HG02642 (cell line): Measurements from ENCODE around the gene TP53.

Experiments
- ATAC-seq: cut with Tn5 transposase; IDR thresholded peaks from one replicate; pipeline ENCODE4 v1.9.1; 2021; ENCODE audit warnings: mild to moderate bottlenecking; ENCODE audit not compliant: unreplicated experiment, poor library complexity

TP53 gene

DNA sequence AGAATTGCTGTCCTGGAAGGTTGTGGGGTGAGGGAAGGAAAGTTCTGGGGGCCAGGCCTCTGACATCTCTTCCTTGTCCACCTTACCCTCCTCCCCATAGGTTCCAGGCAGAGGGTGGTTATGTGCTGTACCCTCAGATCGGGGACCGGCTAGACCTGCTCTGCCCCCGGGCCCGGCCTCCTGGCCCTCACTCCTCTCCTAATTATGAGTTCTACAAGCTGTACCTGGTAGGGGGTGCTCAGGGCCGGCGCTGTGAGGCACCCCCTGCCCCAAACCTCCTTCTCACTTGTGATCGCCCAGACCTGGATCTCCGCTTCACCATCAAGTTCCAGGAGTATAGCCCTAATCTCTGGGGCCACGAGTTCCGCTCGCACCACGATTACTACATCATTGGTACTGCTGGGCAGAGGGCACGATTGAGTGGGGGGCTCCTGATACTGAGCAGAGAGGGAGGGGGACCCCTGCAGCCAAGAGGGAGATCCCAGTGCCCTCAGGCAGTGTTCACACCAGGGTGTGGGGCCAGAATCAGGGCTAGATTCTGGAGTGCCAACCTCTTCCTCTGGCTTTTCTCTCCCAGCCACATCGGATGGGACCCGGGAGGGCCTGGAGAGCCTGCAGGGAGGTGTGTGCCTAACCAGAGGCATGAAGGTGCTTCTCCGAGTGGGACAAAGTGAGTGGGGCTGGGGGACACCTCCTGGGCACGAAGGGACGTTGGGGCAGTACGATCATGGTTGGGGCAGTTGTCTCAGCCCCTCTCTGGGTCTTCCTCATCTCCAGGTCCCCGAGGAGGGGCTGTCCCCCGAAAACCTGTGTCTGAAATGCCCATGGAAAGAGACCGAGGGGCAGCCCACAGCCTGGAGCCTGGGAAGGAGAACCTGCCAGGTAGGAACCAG, 20.8 kb upstream of the TP53 start:
- ATAC-seq: no peak

DNA sequence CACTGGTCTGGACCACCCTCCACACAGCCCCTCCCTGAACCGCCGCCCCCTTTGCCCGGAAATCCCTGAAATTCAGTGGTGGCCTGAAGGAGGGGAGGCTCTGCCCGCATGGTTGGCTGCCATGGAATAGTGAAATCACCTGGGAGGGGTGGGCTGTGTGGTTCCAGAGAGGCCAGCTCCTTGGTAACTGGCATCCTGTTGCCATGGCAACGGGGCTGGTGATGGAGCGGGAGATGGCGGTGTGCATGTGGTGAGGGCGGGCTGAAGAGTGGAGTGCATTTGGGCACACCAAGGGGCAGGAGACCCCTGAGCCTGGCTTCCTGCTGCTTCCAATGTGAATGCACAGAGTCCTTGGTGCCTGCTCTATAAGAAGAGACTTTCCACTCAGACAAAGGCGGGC, 20.2 kb upstream of the TP53 start:
- no peak for ATAC-seq

GRCh38 chr17:7706631-7707354, 19.5 kb upstream of the TP53 start:
- no peak for ATAC-seq

- no peak for ATAC-seq
These were observed 18.3 kb upstream of the TP53 start for GRCh38 chr17:7705269-7706255.

GRCh38 chr17:7704601-7705268, 17.4 kb upstream of the TP53 start, which contains the start of gene EFNB3:
Gene EFNB3 (plus strand): TSS chr17:7705202. CDS start chr17:7705599, 397 bp downstream.
- no peak for ATAC-seq

GRCh38 chr17:7703584-7704479, 16.5 kb upstream of the TP53 start:
- ATAC-seq: no peak

DNA sequence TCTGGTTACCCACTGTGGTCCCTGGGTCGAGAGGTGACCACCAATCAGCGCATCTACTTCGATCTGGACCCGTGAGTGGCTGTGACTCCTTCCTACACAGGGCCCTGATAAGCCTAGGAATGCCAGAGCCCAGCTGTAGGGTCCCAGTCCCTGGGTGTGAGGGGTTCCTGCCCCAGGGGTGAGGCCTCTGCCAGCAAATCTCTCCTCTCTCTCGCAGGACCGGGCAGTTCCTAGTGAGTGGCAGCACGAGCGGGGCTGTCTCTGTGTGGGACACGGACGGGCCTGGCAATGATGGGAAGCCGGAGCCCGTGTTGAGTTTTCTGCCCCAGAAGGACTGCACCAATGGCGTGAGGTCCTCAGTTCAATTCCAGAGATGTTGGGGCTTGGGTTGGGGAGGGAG, 15.5 kb upstream of the TP53 start:
- no peak for ATAC-seq

- no peak for ATAC-seq
These were observed 14.4 kb upstream of the TP53 start for GRCh38 chr17:7701681-7702080.

DNA sequence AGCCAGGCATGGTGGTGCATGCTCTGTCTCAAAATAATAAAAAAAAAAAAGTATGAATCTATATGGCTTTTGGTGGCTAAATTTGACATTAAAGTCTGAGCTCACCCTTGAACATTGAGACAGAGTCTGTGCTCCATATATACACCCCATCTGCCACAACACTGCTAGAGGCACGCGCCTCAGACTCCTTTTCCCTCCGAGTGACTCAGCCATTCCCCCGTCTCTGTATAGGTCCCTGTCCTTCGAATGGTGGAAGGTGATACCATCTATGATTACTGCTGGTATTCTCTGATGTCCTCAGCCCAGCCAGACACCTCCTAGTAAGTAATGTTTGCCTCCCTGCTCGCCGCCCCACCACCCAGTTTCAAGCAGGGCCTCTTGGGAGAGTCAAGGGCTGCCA, 13.2 kb upstream of the TP53 start:
- ATAC-seq: no peak

GRCh38 chr17:7697828-7698588, 10.7 kb upstream of the TP53 start:
- no peak for ATAC-seq

GRCh38 chr17:7695586-7695985, 8.3 kb upstream of the TP53 start:
- no peak for ATAC-seq

DNA sequence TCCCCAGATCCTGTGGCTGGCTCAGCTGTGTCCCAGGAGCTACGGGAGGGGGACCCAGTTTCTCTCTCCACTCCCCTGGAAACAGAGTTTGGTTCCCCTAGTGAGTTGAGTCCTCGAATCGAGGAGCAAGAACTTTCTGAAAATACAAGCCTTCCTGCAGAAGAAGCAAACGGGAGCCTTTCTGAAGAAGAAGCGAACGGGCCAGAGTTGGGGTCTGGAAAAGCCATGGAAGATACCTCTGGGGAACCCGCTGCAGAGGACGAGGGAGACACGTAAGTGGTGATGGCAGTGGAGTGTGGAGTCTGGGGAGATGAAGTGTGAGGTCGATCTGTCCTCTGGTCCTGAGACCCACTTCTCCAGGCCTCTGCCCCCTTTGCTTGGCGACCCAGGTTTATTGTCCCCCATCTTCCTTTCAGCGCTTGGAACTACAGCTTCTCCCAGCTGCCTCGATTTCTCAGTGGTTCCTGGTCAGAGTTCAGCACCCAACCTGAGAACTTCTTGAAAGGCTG, 1.6 kb upstream of the TP53 start:
- ATAC-seq: no peak

- peak; percentile 71 for ATAC-seq
These were observed 868 bp upstream of the TP53 start, which contains the start of gene WRAP53 for GRCh38 chr17:7687908-7688807. Gene WRAP53 (plus strand): TSS chr17:7688477. CDS start chr17:7688649, 172 bp downstream.

GRCh38 chr17:7686222-7687071, 843 bp downstream of the TP53 start:
- peak; percentile 54 for ATAC-seq

GRCh38 chr17:7685533-7686221, 1.6 kb downstream of the TP53 start:
- peak; percentile 60 for ATAC-seq
